HG03571 (cell line): ENCODE results near the gene C20orf96.
"Not testable (repeated sequence)": the region's sequence is repeated elsewhere in the genome, so short reads cannot be mapped to it uniquely, and the experiment has no call there.

ENCODE experiments used
- ATAC-seq: cut with Tn5 transposase; IDR thresholded peaks from one replicate; pipeline ENCODE4 v1.9.1; 2021; ENCODE audit not compliant: unreplicated experiment

The C20orf96 gene

DNA sequence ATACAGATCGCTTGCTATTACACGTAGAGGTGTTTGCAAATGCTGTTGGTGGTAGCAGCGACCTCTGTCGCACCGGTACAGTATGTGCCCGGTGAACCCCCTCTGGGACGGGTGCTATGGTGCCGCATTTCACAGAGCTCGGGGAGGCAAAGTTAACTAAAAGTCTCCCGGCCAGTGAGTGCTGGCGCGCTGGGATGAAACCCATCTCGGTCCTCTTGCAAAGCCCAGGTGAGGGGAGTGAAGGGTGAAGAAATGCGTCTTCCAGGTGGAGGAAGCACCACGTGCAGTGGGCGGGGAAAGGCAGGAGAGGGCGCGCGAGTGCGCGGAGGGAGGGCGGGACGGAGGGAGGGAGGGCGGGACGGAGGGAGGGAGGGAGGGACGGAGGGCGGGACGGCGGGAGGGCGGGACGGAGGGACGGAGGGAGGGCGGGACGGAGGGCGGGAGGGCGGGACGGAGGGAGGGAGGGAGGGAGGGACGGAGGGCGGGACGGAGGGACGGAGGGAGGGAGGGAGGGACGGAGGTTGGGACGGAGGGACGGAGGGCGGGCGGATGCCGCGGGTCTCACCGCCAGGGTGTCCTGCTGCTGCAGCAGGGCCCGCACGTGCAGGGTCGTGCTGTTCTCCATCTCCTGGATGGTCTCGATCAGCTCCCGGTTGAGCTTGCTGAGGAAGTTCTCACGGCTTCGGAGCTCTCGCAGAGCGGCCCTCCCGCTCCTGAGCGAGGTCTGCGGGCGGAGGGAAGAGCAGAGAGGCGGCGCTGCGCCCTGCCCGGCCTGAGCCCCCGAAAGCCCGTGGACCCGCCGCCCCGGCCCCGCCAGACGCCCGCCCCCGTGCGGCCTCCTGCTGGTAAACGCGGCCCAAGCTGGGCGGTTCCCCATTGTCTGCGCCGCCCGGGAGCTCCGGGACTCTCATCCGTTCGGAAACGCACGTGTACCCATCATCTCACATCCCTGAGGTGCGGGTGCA, 11.7 kb downstream of the C20orf96 start:
- ATAC-seq, result no peak

- no peak for ATAC-seq
These were observed 12.4 kb downstream of the C20orf96 start for GRCh38 chr20:278181-278580.

GRCh38 chr20:277496-277781, 13.1 kb downstream of the C20orf96 start:
- no peak for ATAC-seq

DNA sequence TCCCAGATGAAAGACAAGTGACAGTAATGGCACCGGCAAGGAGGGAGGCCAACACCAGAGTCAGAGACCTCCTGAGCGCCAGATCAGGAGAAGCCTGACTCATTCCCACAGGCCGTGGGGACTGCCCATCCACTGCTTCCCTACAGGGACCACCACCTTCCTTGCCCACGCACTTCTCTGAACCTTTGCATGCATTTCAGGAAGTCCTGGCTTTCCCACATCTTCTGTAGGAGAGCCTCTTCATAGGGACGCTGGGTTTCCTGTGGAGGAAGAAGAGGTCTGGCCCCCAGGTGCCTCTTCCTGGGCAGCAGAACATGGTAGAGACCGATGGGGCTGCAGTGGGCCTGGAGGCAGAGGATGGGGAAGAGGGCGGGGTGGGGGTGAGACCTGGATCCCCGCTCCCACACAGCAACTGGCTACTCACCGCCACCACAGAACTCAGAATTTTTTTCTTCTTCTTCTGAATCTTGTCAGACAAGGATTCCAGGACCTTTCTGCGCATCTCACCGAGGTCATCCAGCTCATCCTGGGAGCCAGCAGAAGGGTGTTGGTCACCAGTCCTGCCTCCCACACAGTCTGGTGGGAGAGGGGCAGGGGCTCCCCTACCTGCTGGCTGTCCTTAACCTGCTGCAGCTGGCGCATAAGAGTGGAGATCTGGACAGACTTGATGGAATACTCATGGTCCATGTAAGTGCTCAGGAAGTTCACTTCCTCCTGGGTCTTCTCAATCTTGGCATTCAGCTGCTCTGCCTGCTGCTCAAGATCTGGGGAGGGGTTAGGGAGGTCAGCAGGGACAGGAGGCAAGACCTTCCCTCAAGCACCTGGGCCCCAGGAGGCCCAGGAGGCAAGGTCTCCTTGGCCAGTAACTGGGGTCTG, 13.7 kb downstream of the C20orf96 start:
- no peak for ATAC-seq

DNA sequence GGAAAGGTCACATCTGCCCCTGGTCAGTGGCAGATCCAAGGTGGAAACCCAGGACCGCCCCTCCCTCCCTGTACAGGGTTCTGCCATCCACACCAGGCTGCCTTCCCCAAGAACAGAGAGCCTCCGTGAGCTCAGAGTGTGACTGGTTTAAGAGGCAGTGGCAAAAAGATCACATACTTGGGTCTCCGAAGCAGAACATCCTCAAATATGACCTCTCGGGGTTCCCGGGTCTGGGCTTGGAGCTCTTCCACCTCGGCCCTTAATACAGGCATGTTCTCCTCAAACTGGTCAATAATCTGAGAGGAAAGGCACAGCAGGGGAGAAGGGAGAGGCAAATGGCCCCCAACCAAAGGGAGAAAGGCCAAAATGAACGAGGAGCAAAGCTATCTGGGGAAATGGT, 14.8 kb downstream of the C20orf96 start:
- no peak for ATAC-seq

DNA sequence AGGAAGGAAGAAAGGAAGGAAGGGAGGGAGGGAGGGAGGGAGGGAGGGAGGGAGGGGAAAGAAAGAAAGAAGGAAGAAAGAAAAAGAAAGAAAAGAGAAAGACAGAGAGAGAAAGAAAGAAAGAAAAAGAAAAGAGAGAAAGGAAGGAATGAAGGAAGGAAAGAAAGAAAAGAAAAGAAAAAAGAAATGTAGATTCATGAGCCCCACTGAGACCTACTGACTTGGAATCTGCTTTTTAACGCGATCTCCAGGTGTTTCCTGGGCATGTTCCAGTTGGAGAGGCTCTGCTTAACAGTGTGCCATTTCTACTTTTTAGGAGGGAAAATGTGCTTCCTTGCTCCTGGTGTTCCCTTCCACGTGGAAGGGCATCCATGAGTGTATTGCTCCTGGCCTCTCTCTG, 16.7 kb downstream of the C20orf96 start:
- no peak for ATAC-seq

GRCh38 chr20:272718-273117, 17.8 kb downstream of the C20orf96 start:
- ATAC-seq, result no peak

- ATAC-seq, result no peak
These were observed 19.0 kb downstream of the C20orf96 start for GRCh38 chr20:271528-271927.

DNA sequence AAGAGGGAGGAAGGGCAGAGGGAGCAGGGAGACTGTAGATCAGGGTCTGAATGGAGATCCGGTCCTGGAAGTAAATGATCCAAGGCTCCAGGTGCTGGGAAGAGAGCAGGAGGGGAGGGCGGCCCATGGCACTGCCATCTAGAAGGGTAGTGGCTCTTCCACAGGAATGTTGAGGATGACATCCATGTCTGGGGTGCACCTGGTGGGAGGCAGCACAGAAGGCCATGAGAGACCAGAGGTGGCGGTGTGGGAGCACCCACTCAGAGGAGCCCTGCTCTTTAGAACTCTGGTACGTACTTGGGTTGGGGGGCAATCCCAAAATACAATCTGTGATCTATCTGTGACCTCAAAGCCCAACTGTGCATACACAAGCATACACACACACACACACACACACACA, 19.5 kb downstream of the C20orf96 start:
- ATAC-seq, result no peak

DNA sequence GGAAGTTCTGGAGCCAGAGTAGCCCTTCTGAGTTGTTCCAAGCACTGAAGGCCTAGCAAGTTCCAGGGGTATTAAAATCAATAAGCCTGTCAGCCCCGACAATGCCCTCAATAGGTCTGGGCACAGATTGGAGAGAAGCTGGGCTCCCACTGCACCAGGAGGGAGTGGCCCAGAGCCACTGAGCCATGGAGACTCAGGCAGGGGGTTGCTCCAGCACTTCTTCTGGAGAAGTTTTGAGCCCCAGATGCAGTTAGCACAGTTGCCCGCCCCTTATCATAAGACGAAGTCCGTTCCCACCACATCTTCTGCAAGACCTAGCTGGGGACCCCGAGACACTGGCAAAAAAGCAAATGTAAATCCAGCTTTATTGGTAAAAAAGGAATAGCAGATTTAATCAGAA, 20.0 kb downstream of the C20orf96 start:
- ATAC-seq, result no peak

DNA sequence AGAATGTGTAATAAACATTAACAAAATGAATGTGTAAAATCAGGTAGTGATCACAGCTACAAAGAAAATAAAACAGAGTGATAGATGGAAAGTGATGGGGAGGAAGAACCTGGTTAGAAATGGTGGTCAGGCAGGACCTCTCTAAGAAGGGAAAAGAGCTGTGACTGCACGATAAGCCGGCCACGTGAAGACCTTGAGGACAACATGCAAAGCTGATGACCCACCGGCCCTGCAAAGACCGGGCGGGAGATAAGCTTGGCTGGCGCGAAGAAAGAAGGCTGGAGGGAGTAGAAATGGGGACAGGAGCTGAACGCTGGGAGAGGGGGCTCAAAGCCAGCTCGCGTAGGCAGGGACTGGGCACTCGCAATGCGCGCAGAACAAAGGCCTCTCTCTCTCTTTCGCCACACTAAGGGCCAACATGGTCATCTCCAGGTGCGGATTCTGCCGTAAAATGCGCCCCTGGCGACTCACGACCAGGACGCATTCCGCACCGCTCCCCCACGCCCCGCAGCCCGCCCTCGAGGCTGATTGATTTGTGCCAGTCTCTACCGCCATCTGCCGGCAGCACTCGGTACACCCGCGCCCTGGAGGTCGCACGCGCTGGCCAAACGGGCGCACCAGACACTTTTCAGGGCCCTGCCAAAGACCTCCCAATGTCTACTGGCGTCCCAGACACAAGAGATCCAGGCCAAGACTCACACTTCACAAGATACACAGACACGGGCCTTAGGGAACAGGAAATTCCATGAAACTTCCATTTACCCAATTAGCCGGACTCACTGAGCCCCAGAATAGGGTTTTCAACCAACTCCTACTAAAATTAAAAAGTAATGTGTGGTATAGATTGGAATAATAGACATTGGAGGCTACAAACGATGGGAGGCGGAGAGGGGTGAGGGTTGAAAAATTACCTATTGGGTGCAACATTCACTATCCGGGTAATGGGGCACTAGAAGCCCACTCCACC, 23.7 kb downstream of the C20orf96 start:
- ATAC-seq, result peak; percentile 78

DNA sequence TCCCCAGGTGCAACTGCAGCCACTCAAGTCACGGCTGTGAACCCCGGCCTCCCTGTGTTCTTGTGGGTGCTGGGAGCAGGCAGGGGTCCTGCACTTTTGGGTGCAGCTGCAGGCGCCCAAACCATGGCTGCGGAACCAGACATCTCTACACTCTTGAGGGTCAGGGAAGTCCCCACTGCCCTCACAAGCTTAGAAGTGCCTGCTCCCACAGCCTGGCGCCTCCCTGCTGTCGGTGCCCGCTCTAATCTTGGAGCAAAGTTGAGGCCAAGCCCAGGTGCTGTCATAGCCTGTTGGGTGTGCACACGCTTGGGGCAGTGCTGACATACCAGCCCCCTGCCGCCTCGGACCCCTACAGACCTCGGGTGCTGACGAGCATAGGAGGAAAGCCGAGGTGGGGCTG, 26.8 kb downstream of the C20orf96 start:
- ATAC-seq, result no peak

DNA sequence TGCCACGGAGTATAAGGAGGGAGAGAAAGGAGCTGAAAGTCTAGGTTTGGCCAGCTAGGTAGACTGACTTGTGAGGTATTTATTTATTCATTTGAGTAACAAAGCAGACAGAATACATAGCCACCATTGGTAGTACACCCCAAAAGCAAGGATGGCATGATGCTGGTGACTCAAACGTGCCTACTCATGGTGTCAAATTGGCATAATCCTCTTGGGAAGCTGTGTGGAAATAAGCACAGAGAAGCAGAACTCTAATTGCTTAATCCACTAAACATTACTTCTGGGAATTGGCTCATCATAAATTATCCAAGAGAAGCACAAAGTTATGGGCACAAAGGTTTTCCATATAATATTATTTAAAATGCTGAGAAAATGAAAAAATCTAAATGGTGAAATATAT, 30.6 kb downstream of the C20orf96 start:
- ATAC-seq, result no peak

DNA sequence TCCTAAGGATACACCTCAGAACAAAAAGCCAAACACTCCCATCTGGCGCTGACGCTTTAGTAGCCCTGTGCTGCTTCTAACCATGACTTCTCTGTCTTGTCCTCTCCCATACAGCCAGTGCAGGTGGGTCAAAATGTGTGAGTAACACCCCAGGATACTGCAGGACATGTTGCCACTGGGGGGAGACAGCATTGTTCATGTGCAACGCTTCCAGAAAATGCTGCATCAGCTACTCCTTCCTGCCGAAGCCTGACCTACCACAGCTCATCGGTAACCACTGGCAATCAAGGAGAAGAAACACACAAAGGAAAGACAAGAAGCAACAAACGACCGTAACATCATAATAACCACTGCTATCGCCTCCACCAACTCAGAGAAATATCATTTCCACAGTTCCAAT, 31.6 kb downstream of the C20orf96 start:
- no peak for ATAC-seq

- no peak for ATAC-seq
These were observed 32.2 kb downstream of the C20orf96 start for GRCh38 chr20:258269-258858.

DNA sequence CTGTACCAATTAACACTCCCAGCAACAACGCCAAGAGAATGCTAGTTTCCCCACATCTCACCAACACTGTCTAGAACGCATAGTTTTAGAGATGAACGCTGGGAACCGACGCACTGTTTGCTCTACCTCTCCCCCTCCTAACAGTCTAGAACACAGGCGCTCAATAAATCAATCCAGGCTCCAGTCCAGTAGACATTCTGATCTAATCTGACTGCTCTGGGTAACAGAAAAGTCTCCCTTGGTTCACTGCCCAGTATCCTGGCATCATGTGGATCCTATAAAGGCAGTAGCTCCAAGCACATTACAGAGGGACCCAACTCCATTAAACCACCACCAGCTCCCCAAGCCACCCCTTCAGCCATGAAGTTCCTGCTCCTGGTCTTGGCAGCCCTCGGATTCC, 33.1 kb downstream of the C20orf96 start, which contains the start of gene DEFB132:
DEFB132 (plus strand) TSS at position 306 of the 400 bp plus-strand sequence; CDS start at position 361, 55 bp downstream.
- ATAC-seq, result no peak

- ATAC-seq, result not testable (repeated sequence)
These were observed 37.1 kb downstream of the C20orf96 start for GRCh38 chr20:253447-253846.

DNA sequence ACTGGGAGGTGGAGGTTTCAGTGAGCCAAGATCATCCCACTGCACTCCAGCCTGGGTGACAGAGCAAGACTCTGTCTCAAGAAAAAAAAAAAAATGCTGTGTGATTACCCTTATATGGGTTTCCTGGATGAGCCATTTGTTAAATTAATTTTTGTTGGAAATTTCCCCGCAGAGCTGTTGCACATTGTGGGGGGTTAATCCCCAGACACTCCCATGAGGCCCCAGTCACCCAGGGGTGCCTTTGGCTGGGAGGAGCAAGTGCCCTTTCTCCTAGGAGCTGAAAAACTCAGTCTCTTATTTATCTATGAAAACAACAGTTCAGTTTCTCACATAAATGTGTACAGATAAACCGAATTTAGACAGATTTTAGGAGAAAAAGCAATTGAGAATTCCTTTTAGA, 37.7 kb downstream of the C20orf96 start:
- no peak for ATAC-seq

DNA sequence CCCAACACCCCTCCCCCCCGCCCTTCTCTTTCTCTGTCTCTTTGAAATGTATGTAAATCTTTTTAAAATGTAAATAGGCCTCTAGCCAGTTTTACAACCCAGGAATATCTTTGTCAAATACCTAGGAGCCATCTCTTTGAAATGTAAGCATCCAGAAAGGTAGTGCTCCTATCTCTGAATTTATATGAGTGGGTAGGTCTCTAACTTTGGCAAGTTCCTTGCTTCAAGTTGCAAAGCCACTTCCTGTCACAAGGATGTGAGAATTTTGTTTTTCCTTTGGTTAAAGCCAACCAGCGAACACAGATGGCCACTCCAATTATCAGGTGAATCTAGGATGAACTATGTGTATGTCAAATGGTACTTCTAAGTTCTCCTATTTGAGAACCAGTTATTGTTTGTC, 39.2 kb downstream of the C20orf96 start:
- ATAC-seq, result no peak

GRCh38 chr20:242905-243304, 47.6 kb downstream of the C20orf96 start:
- ATAC-seq, result no peak
